ENCODE data around the gene PVALEF. TPM values are rescaled to one million over a fixed set of nuclear protein-coding genes. Genes with fewer than 3 reads are reported as not detected.

The PVALEF gene
- total and polyA plus RNA-seq, 2 of the 8 experiments (the other 6 are each of a cell fraction or from before 2014, with no cell fraction given): 0.03 TPM; not detected in 1

DNA sequence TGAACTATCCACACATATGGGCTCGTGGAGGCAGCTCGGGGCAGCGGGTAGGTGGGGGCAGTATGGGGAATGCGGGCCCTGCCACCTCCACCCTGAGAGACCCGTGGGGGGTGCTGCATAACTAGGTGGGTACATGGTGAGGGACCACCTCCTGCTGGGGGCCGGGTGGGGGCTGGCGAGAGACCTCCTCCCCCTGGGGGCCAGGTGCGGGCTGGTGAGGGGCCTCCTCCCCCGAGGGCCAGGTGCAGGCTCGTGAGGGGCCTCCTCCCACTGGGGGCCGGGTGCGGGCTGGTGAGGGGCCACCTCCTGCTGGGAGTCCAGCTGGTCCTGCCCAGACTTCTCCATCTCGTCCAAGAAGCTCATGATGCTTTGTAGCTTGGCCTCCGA is 32.1 kb downstream of the PVALEF start (continued):
- TF ChIP-seq MAFK (IDR thresholded peaks at IDR 0.05; ENCODE audit: low read depth, low read length): no peak
- no peak for TF ChIP-seq NRF1 (IDR thresholded peaks at IDR 0.05; ENCODE audit: low read depth, low read length)
- TF ChIP-seq SUZ12 (IDR thresholded peaks at IDR 0.05; ENCODE audit: low read length): no peak
- no peak for TF ChIP-seq BACH1 (IDR thresholded peaks at IDR 0.05; ENCODE audit: low read length)
